GM12892 (cell line): ENCODE data around the gene RSPH4A.

Experiments
- POLR2A ChIP-seq: IDR thresholded peaks from 2 replicates; pipeline ENCODE4 v1.6.1; 2011; ENCODE audit warnings: low read depth, low read length, control low read depth
- TAF1 ChIP-seq: IDR thresholded peaks from 2 replicates; pipeline ENCODE4 v1.6.1; 2011; ENCODE audit warnings: low read depth, mild to moderate bottlenecking, control low read depth, low read length, borderline replicate concordance

DNA sequence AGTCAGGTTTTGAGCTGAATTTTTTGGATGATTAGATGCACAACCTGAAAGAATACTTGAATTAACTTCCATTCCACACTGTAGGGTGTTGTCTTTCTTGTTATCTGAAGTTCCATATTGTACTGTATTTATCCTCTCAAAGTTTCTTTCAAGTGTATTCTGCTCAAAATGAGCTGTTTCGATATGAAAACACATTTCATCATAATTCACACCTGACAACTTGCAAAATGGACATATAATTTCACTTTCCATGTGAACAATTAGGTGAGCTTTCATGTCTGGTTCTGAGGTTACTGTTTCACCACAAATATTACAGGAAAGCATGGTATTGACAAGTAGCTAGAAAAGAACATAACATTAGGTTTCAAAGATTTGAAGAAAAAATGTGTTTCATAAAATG is 50.6 kb downstream of the RSPH4A start:
- TF ChIP-seq POLR2A (no peak), TAF1 (no peak)
